VCaP (cell line): Measurements from ENCODE around the gene MGAT5B.
"Not testable (repeated sequence)": the region's sequence is repeated elsewhere in the genome, so short reads cannot be mapped to it uniquely, and the experiment has no call there.

Experiments used
- H3K27ac ChIP-seq: fragments of 450-650 bp; 2 replicates; pipeline ENCODE4 v1.5.1; 2017
- TF ChIP-seq, protein P1 (sequence below): fragments of 450-650 bp; conservative IDR thresholded peaks from 2 replicates; pipeline ENCODE4 v1.5.1; 2017; ENCODE audit warnings: mild to moderate bottlenecking, moderate library complexity

The MGAT5B gene

DNA sequence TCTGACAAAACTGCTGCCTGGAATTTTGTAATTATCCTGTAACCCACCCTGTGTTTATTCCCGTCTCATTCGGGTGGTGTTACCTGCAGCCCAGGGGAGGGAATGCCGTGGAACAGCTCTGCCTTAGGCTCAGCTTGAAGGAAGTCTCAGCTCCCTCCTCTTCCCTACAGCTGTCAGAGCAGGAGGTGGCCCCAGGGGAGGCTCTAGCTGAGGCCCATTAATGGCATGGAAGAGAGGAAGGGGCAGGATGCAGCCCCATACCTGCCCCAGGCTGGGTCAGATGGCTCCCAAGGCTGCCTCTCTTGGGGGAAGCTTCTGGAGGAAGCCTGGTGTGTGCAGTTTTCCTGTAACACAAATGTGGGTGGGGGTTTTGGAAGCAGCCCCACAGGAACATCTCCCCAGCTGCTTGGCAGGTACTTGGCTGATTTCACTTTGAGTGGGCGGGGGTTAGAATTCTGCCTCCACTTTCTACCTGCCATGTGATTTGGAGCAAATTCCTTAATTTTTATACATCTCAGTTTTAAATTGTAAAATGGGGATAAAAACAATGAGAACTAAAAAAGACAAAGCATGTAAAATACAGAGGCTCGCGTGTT, 103.9 kb downstream of the MGAT5B start:
- H3K27ac ChIP-seq, result no peak overlapping the region
- TF ChIP-seq, protein P1, sequence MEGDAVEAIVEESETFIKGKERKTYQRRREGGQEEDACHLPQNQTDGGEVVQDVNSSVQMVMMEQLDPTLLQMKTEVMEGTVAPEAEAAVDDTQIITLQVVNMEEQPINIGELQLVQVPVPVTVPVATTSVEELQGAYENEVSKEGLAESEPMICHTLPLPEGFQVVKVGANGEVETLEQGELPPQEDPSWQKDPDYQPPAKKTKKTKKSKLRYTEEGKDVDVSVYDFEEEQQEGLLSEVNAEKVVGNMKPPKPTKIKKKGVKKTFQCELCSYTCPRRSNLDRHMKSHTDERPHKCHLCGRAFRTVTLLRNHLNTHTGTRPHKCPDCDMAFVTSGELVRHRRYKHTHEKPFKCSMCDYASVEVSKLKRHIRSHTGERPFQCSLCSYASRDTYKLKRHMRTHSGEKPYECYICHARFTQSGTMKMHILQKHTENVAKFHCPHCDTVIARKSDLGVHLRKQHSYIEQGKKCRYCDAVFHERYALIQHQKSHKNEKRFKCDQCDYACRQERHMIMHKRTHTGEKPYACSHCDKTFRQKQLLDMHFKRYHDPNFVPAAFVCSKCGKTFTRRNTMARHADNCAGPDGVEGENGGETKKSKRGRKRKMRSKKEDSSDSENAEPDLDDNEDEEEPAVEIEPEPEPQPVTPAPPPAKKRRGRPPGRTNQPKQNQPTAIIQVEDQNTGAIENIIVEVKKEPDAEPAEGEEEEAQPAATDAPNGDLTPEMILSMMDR, result no peak

GRCh38 chr17:76973040-76973439, 104.8 kb downstream of the MGAT5B start:
- H3K27ac ChIP-seq, result no peak overlapping the region
- TF ChIP-seq, protein P1, result no peak

DNA sequence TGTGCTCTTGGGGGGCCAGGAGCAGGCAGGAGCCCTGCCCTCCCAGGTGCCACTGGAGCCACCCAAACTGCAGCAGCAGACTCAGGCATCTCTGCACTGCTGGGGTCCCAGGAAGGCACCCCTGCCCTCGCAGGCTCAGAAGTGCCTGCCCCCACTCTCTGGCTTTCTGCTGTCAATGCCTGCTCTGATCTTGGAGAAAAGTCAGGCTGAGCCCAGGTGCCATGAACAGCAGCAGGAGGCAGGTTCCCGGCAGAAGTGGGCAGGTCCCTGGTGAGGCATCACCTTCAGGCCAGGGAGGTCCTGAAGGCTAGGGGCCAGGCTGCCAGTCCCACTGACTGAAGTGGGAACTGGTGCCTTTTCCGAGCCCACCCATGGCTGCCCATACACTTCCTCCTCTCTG, 106.5 kb downstream of the MGAT5B start:
- no peak overlapping the region for H3K27ac ChIP-seq
- TF ChIP-seq, protein P1, result no peak

DNA sequence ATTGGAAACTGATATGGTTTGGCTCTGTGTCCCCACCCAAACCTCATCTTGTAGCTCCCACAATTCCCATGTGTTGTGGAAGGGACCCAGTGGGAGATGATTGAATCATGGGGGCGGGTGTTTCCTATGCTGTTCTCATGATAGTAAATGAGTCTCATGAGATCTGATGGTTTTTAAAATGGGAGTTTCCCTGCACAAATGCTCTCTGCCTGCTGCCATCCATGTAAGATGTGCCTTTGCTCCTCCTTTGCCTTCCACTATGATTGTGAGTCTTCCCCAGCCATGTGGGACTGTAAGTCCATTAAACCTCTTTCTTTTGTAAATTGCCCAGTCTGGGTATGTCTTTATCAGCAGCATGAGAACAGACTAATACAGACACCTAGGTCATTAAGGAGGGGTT, 109.8 kb downstream of the MGAT5B start:
- H3K27ac ChIP-seq, result not testable (repeated sequence)

DNA sequence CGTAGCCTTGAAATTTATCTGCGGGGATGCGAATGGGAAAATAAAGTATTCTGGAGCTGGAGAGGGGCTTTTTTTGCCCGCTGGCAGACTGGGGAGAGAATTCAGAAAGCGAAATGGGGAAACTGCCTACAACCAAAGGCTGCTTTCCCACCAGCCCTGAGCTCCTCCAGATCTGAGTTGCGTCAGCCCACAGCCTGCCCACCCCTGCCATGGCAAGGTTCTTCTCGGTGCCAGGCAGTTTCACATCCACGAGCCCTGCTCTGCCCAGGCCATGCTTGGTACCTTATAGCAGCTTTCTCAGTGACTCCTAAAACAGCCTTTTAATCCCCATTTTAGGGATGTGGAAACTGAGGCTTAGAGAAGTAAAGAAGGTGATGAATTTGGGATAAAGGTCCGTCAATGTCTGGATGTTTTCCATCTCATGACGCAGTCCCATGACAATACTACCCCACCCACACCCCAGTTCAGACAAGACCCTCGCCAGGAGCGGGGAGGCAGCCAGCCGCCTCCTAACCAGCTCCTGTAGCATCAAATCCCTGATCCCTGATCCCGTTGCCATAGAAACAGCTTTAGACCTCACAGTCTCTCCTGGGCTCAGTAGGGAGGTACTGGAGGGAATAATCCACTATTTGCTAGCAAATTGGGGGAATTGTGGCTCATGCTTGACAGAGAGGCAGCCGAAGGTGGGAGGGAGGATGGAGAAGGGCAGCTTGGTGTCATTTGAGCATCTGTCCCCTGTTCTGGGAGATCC, 113.5 kb downstream of the MGAT5B start:
- H3K27ac ChIP-seq, result no peak overlapping the region
- TF ChIP-seq, protein P1, result no peak

- H3K27ac ChIP-seq, result no peak overlapping the region
- TF ChIP-seq, protein P1, result no peak
These were observed 114.3 kb downstream of the MGAT5B start for GRCh38 chr17:76982408-76983074.

DNA sequence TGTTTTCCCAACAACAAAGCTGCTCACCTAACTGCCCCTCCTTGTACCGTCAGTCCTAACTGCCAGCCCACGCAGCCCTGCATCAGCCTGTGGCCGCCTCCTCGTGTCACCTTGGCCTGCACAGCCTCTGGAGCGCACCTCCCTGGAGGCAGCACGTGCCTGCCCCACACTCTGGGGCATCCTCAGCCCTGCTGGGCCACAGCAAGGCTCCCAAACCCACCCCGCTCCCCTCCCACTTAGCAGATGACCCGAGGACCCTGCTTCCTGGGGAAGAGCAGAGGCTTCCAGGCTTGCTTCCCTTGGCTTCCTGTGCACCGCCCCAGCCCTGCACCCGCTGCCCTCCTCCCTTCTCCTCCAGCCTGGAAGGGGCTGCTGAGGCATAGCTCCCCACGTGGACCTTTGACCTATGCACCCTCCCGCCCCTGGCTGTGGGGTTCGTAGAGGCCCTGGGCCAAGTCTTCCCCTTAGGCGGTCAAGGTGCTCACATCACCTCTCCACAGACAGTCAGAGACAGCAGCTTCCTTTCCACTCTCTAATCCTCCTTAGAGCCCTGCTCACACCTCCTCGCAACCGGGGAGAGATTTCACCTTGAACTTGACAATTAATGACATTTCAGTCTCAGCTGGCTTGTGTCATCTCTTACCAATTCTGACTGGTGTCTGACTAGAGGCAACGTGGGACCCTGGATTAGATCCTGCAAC, 115.0 kb downstream of the MGAT5B start:
- TF ChIP-seq, protein P1, result no peak
- no peak overlapping the region for H3K27ac ChIP-seq
